Upper lobe of left lung (tissue), 4 donors: Measurements from ENCODE around the gene RPUSD3.

Source experiments
- POLR2A ChIP-seq, 4 donors: fragments of 450-650 bp; IDR thresholded peaks; one replicate each; pipeline ENCODE4 v1.5.1; 2016 to 2017; ENCODE audit warnings: antibody characterized with exemption in 4 of 4, mild to moderate bottlenecking in 2 of 4
- TF ChIP-seq, protein P1 (sequence below), 6 experiments: fragments of 450-650 bp in 4 of 6; fragments of 200-600 bp in 2 of 6; sonication (generic) in 2 of 6; IDR thresholded peaks; one replicate each; pipeline ENCODE4 v1.5.1; 2016 to 2019; ENCODE audit warnings: antibody characterized with exemption in 6 of 6

GRCh38 chr3:9852528-9852927, 8.7 kb upstream of the RPUSD3 start:
- TF ChIP-seq, protein P1, sequence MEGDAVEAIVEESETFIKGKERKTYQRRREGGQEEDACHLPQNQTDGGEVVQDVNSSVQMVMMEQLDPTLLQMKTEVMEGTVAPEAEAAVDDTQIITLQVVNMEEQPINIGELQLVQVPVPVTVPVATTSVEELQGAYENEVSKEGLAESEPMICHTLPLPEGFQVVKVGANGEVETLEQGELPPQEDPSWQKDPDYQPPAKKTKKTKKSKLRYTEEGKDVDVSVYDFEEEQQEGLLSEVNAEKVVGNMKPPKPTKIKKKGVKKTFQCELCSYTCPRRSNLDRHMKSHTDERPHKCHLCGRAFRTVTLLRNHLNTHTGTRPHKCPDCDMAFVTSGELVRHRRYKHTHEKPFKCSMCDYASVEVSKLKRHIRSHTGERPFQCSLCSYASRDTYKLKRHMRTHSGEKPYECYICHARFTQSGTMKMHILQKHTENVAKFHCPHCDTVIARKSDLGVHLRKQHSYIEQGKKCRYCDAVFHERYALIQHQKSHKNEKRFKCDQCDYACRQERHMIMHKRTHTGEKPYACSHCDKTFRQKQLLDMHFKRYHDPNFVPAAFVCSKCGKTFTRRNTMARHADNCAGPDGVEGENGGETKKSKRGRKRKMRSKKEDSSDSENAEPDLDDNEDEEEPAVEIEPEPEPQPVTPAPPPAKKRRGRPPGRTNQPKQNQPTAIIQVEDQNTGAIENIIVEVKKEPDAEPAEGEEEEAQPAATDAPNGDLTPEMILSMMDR (IDR thresholded peaks at IDR 0.05) = no peak
- no peak for TF ChIP-seq POLR2A (IDR thresholded peaks at IDR 0.05)
